HG02678 (cell line): ENCODE results near the gene SEPTIN1.
A peak's percentile ranks its signal among the peaks of the same experiment; 100 is the strongest.
"Not testable (repeated sequence)": the region's sequence is repeated elsewhere in the genome, so short reads cannot be mapped to it uniquely, and the experiment has no call there.

Source experiments
- ATAC-seq: cut with Tn5 transposase; IDR thresholded peaks from one replicate; pipeline ENCODE4 v1.9.1; 2021; ENCODE audit warnings: mild to moderate bottlenecking, moderate library complexity; ENCODE audit not compliant: unreplicated experiment

The SEPTIN1 gene

DNA sequence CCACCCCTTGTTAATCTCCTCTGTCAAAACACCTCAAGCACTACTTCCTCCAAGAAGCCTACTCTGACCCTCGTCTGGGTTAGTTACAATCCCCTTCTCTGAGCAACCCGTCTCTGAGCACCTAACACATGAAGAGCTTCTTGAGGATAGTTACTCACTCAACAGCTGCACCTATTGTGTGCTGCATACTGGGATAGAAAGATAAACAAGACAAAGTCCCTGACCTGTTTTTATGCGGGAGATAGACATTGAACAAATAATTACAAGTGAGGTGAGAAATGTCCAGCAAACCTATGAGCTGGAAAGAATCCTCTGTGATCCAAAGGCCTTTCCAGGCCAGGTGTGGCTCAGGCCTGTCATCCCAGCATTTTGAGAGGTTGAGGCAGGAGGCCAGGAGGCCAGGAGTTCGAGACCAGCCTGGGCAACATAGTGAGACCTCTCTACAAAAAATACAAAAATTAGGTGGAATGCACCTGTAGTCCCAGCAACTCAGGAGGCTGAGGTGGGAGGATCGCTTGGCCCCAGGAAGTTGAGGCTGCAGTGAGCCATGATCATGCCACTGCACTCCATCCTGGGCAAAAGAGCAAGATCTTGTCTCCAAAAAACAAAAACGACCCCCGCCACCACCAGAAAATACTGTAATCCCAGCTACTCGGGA, 19.5 kb upstream of the SEPTIN1 start:
- ATAC-seq: no peak

DNA sequence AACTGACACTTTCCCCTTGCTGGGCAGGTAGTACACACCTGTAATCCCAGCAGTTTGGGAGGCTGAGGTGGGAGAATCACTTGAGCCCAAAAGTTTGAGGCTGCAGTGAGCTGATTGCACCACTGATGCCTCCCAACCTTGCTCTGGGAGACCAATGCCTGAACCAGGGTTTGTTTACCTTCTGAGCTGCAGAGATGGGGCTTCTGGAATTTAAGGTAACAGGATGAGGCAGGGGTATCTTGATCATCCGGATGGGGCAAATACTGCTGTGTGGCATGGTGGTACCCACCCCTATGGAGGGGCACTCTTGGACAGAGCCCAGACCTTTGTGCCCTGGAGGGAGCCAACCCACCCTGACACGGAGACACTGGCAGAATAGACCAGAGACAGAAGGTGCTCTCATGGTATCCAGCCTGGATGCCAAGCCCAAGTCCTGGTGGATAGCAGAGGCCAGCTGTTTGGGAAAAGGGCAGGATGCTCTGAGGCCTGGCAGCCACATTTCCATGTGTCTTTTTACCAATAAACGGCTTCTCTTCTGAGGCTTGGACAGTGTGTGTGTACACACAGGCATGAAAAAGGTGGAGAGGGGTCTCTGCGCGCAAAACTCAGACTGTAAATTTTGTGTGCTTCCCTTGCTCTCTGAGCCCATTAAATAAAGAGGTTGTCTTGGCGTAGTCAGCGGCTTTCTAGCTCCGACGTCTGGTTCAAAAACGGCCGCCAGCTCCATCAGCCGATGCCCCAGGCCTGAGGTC, 17.2 kb upstream of the SEPTIN1 start:
- ATAC-seq: no peak

DNA sequence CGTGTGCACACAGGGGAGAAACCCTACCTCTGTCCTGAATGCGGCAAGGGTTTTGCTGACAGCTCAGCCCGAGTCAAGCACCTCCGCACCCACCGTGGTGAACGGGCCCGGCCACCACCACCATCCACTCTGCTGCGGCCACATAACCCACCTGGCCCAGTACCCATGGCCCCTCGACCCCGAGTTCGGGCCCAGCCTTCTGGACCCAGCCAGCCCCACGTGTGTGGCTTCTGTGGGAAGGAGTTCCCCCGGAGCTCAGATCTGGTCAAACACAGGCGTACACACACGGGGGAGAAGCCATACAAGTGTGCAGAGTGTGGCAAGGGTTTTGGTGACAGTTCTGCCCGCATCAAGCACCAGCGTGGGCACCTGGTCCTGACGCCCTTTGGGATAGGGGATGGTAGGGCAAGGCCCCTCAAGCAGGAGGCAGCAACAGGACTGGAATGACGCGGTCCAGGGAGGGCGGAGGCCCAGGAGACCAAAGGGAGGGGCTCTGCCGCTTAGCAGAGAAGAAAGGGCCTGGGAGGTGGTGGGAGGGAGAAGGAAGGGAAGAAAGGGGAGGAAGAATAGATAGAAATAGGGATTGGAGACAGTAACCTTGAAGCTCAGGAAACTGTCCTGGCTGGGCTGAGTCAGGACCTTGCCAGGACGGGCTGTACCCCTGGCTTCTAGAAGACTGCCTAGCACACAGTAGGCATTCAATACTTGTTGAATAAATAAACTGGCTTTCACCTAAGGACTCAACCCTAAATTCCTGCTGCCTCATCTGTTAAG, 16.5 kb upstream of the SEPTIN1 start:
- no peak for ATAC-seq

DNA sequence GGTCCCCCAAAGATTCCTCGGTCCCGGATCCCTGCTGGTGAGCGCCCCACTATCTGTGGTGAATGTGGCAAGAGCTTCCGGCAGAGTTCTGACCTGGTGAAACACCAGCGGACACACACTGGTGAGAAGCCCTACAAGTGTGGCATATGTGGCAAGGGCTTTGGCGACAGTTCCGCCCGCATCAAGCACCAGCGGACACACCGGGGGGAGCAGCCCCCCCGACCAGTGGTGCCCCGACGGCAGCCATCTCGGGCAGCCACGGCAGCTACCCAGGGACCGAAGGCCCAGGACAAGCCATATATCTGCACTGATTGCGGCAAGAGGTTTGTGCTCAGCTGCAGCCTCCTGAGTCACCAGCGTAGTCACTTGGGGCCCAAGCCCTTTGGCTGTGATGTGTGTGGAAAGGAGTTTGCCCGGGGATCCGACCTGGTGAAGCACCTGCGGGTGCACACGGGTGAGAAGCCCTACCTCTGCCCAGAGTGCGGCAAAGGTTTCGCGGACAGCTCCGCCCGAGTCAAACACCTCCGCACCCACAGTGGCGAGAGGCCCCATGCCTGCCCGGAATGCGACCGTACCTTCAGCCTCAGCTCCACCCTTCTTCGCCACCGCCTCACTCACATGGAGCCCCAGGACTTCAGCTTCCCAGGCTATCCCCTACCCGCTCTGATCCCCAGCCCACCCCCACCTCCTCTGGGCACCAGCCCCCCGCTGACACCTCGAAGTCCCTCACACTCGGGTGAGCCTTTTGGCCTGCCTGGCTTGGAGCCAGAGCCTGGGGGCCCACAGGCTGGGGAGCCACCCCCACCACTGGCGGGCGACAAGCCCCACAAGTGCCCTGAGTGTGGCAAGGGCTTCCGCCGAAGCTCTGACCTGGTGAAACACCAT, 15.7 kb upstream of the SEPTIN1 start:
- no peak for ATAC-seq

DNA sequence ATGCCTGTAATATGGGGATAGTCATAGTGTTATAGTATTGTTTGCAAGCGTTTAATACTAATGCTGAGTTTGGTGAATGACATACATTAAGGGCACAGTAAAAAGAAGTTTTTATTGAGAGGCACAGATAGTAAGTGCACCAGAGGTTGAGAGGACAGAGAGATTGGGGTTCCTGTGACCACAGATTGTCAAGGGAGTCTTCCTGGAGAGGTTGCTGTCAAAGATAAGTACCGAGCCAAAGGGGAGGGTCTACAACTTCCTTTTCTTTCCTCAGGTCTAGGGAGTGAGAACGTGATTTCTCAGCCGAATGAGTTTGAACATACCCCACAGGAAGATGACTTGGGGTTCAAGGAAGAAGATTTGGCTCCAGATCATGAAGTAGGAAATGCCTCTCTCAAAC, 14.7 kb upstream of the SEPTIN1 start:
- ATAC-seq: no peak

DNA sequence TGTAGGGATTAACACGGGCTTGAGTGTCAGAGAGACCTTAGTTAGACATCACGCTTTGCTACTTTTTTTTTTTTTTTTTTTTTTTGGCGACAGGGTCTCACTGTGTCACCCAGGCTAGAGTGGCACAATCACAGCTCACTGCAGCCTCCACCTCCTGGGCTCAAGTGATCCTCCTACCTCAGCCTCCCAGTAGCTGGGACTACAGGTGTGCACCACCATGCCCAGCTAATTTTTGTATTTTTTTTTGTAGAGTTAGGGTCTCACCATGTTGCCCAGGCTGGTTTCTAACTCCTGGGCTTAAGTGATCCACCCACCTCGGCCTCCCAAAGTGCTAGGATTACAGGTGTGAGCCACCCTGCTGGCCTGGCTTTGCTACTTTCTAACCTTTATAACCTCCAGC, 14.3 kb upstream of the SEPTIN1 start:
- ATAC-seq: not testable (repeated sequence)

DNA sequence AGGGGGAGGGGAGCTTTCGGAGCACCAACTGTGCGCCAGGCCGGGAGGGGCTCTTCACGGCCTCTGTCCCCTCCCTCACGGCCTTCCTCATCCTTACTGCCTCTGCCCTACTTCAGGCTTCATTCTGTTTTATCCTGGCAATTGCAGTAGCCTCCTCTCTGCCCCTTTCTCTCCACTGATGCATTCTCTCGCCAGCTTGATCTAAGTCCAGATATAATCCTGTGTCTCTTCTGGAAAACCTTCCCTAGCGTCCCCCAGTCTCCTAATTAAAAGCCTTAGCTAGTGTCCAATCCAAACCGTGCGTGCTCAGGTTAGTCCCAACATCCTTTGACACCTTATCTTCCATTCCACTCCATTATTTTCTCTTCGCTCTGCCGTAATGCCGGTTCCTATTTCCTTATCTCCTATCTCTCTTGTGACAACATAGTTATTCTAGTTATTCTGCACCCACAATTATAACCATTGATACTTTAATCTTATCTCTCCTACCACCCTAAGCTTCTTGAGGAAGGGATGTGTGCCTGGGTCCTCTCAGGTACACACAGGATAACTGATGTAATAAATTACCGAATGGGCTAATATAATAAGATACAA, 13.7 kb upstream of the SEPTIN1 start:
- no peak for ATAC-seq

DNA sequence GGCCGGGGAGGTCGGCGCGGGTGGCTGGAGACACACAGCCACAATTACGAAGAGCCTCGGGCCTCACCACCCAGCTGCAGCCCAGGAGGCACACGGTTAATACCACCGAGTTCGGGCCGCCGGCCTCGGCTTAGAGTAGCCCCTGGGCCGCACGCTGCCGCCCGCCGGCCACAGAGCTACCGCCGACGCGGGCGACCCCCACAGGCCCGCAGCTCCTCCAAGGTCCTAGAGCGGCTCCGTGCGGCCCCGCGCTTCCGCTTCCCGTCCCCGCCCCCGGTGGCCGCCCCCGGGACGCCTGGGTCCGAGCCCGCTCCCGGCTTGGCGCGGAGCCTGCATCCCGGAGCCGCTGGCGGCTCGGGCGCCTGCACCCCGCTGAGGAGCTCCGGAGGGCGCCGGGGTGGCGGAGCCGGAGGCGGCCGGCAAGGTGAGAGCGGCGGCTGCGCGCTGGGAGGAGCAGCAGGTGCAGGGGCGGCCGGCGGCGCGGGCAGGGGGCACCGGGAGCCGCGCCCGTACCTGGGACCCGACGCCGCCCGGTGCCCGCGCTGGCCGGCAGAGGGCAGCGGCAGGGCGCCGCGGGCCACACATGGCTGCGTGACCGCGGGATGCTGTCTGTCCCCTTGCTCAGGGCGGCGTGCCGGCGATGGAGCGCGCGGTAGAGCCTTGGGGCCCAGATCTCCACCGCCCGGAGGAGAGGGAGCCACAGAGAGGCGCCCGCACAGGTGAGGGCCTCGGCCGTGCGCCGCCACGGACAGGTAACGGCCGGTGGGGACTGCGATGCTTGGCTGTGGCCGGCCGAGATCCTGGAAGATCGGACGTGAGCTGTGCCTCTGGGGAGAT, 13.0 kb upstream of the SEPTIN1 start, which contains the start of gene ZNF48:
Gene ZNF48 (plus strand): TSS at position 266 of the 837 bp plus-strand sequence. CDS start 375 bp downstream, at position 641.
- ATAC-seq: peak; percentile 76

DNA sequence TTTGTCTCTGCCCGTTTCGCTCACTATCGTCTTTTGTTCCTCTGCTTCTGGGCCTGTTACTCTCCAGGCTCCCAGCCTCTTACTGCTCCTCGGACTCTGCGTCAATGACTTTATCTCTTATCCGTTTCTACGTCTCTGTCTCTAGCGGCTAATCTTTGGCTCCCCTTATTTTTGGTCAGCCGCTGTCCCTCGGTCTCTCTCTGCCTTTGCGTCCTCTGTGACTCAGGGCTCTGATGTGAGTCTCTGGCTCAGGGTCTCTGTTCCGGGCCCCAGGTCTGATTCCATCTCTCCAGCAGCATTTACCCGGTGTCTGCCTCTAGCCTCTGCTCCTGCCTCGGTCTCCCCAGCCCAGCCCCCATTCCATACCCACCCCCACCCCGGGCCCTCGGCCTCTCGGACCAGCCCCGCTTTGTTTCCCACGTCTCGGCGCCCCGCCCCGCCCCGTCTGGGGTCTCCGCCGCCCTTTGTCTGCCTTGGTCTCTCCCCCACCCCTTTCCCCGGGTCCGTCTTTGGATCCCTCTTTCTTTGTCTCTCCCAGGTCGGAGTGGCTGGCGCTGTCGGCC, 12.3 kb upstream of the SEPTIN1 start:
- ATAC-seq: no peak

DNA sequence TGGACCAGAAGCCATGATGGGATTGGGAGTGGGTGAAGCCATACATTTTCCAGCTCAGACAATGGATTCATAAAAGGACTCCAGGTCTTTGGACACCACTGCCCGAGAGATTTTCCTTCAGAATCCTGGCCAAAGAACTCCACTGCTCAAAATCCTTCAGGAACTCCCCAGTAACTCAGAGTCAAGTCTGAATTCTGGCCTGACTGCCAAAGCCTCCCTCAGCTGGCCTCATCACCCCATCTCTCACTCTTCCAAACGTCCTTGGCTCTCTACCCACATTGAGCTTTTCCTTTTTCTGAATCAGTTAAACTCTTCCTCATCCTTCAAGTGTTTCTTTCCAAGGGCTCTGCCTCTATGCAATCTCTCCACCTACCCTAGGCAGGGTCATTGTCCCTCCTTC, 1.2 kb upstream of the SEPTIN1 start:
- ATAC-seq: no peak

DNA sequence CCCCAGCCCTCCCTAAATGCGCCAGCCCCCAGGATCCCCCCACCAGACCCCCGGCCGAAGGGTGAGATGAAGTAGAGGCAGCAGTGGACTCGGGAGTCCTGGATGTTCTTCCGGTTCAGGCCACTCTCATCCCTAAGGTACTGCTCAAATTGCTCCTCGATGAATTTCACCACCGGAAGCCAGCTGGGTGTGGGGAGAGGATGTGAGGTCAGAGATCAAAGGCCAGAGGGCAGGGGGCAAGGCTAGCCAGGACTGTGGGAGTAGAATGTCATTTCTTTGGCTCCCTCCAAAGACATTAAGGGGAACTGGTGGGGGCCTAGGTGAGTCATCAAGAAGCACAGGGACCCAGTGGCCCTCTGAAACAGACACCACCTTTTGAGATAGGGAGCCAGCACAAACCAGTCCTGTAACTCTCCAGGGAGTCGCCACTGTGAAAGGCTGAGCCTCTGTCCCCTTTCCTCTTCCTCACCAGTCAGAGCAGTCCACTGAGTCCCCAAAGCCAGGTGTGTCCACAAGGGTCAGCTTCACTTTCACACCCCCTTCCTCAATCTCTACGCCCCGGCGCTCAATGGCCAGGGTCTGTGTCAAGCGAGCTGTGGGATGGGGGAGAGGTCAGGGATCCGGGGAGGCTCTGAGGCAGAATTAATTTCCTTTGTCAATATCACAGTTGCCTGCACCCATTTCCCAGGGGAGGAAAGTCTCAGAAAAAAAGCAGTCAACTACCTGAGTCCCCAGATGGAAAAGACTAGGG, 895 bp downstream of the SEPTIN1 start:
- no peak for ATAC-seq

DNA sequence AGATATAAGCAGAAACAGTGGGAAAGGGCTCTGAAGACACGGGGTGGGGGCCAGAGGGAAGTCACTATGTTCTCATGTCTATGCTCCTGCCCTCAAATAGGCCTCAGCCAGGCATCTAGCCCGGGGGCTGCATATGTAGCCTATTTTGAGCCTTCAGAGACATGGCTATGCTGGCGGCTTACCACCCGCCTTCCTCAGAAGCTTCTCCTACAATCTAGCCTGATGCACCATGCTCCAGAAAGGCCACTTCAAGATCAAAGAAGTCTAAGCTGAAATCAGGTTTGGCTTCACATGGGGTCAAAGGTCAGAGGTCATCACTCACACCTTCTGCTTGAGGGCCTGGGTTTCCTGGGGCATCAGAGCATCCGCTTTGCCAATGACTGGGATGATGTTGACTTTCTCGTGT, 1.6 kb downstream of the SEPTIN1 start:
- no peak for ATAC-seq

DNA sequence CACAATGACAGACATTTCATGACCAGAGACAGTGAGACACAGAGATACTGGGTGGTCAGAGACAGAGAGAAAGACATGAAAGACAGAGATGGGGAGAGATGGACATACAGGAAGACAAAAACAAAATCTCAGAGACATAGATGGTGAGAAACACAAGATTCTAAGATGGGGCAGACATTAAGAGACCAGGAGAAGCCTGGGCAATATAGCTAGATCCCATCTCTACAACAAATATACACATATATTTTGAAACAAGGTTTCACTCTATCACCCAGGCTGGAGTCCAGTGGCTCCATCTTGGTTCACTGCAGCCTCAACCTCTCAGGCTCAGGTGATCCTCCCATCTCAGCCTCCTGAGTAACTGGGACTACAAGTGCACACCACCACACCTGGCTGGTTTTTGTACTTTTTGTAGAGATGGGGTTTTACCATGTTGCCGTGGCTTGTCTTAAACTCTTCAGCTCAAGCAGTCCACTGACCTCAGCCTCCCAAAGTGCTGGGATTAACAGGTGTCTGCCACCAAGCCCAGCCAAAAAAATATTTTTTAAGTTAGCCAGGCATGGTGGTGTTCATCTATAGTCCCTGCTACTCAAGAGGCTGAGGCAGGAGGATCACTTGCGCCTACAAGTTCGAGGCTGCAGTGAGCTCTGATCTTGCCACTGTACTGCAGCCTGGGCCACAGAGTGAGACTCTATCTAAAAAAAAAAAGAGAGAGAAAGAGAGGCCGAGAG, 2.1 kb downstream of the SEPTIN1 start:
- ATAC-seq: no peak

DNA sequence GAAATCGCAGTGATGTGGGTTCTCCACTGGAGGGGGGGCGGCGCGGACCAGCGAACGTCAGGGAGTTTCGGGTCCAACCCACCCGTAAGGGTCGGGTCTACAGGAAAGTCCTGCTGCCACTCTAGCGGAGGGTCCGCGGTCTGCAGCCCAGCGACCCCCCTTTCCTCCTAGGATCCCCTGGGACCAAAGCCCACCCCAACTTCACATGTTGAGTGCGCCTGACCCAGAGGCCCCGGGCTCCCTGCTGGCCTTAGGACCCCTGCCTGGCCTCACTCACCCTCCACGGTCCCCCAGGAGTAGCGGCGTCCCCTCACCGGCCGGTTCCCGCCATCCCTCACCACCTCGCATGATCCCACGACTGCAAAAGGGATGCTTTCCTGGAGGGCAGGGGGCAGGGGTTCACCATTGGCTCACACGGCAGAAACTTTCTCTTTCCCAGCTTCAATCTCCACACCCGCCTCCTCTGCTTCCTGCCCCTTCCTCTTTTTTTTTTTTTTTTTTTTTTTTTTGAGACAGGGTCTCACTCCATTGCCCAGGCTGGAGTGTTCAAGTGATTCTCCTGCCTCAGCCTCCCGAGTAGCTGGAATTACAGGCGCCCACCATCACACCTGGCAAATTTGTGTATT, 3.1 kb downstream of the SEPTIN1 start:
- no peak for ATAC-seq

DNA sequence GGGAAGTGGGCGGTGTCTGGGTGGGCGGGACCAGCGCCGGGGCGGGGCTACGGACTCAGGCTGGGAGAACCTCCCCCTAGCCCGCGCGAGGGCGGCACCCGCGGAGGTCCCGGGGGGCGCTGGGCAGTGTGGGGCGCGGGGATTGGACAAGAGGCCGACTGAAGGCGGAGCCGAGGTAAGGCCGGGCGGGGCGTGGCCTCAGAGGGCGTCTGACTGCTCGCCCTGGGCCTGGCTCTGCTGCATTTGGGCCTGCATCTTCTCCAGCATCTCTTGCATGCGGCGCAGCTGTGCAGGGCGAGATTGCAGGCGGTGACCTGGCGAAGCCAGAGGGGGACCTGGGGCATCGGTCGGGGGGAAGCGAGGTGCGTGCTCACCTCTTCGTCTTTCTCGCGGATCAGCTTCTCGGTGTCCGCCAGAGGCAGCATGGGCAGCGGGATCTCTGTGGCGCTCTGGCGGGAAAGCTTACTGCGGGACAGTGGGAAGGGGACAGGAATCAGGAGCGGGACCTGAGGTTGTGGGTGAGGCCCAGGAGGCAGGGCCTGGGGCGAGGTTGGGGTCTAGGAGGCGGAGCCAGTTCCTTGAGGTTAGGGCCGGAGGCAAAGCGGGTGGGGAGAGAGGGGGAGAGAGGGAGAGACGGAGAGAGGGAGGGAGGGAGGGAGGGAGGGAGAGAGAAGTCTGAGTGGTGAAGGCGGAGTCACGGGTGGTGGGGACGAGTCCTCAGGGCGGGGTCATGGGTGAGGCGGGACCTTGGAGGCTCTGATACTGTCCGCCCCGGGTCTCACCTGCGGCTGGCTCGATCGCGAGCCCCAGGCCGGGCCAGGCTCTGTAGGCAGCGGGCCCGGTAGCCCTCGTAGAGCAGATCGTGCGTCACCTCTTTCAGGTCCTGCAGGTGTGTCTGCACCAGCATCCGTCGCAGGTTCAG, 3.9 kb downstream of the SEPTIN1 start:
- ATAC-seq: peak; percentile 88

DNA sequence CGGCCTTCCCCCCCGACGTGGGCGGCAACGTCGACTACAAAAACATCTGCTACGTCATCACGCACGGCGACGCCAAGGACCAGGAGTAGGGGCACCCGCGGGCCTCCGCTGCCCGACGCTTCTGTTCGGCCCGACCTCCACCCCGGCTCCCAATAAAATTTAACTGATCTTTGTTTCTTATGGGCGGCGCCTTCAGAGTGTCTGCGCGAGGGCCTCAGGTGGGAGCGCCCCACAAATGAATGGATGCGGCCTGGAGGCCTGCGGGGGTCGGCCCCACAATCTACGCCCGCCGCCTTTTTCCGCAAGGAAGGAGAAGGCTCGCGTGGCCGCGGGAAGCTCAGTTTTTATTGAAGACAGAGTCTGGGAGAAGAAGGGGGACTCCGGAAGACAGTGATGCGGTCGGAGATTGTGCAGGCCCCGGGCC, 4.5 kb downstream of the SEPTIN1 start:
- ATAC-seq: peak; percentile 42
